NOMO-1 treated with dmso at 0.1 percent for 144 hours (cell line): ENCODE results near the gene GNPTG.

ENCODE experiments used
- DNase-seq: peaks from one replicate; lab custom pipeline; 2025; ENCODE audit not compliant: unreplicated experiment; lab: John Stamatoyannopoulos, UW

Gene GNPTG

GRCh38 chr16:1347286-1347855 is 4.4 kb upstream of the GNPTG start:
- no peak for DNase-seq

GRCh38 chr16:1347962-1348361 is 3.8 kb upstream of the GNPTG start:
- no peak for DNase-seq

- DNase-seq, result no peak
Observed at GRCh38 chr16:1348441-1348840, 3.3 kb upstream of the GNPTG start.

- no peak for DNase-seq
Observed at GRCh38 chr16:1348926-1349325, 2.8 kb upstream of the GNPTG start.

- DNase-seq, result no peak
Observed at GRCh38 chr16:1349351-1349750, 2.4 kb upstream of the GNPTG start.

- DNase-seq, result no peak
Observed at GRCh38 chr16:1349951-1350350, 1.8 kb upstream of the GNPTG start.

GRCh38 chr16:1350691-1351090 is 1.0 kb upstream of the GNPTG start:
- DNase-seq, result no peak

- DNase-seq, result no peak
Observed at GRCh38 chr16:1351215-1351581, 533 bp upstream of the GNPTG start.

- no peak for DNase-seq
Observed at GRCh38 chr16:1354815-1355540, 3.2 kb downstream of the GNPTG start.

- DNase-seq, result no peak
Observed at GRCh38 chr16:1355591-1355990, 3.9 kb downstream of the GNPTG start.

- no peak for DNase-seq
Observed at GRCh38 chr16:1356061-1356900, 4.5 kb downstream of the GNPTG start.

- no peak for DNase-seq
Observed at GRCh38 chr16:1357906-1358566, 6.3 kb downstream of the GNPTG start.

GRCh38 chr16:1361685-1362360 is 10.1 kb downstream of the GNPTG start:
- no peak for DNase-seq

- DNase-seq, result no peak
Observed at GRCh38 chr16:1362807-1363206, 11.1 kb downstream of the GNPTG start.

- DNase-seq, result peak; percentile 22
Observed at GRCh38 chr16:1363501-1364041, 11.8 kb downstream of the GNPTG start.

GRCh38 chr16:1364510-1364909 is 12.8 kb downstream of the GNPTG start:
- no peak for DNase-seq

GRCh38 chr16:1366060-1366711 is 14.5 kb downstream of the GNPTG start:
- DNase-seq, result no peak

- no peak for DNase-seq
Observed at GRCh38 chr16:1366712-1367299, 15.1 kb downstream of the GNPTG start.

GRCh38 chr16:1367486-1368174 is 15.9 kb downstream of the GNPTG start:
- no peak for DNase-seq
